Activated T-helper 17 cell treated with anti-CD3 and anti-CD28 coated beads, Interleukin-2, amount 50 U/mL, for 72 hours (primary cell): Measurements from ENCODE around the gene SLC16A10. TPM values are rescaled to one million over a fixed set of nuclear protein-coding genes. Genes with fewer than 3 reads are reported as not detected.
A peak's percentile ranks its signal among the peaks of the same experiment; 100 is the strongest.
"Not testable (repeated sequence)": the region's sequence is repeated elsewhere in the genome, so short reads cannot be mapped to it uniquely, and the experiment has no call there.

Experiments used
- ATAC-seq: fragments of 150-1000 bp; cut with Tn5 transposase; replicated peaks from 2 replicates; pipeline ENCODE4 v1.10.0; 2021; ENCODE audit warnings: mild to moderate bottlenecking, moderate library complexity
- H3K27ac Mint-ChIP-seq: one replicate; pipeline ENCODE4 v1.8.0; 2022; ENCODE audit warnings: mixed read lengths
- H3K27me3 Mint-ChIP-seq: one replicate; pipeline ENCODE4 v1.8.0; 2022; ENCODE audit warnings: mixed read lengths
- H3K36me3 Mint-ChIP-seq: one replicate; pipeline ENCODE4 v1.8.0; 2022; ENCODE audit warnings: low read depth, mild to moderate bottlenecking, mixed read lengths
- H3K4me1 Mint-ChIP-seq: one replicate; pipeline ENCODE4 v1.8.0; 2022; ENCODE audit warnings: mixed read lengths
- H3K4me3 Mint-ChIP-seq: one replicate; pipeline ENCODE4 v1.8.0; 2022; ENCODE audit warnings: mild to moderate bottlenecking, mixed read lengths
- H3K9me3 Mint-ChIP-seq: one replicate; pipeline ENCODE4 v1.8.0; 2022; ENCODE audit warnings: mixed read lengths
- total RNA-seq, 2 donors: library from RNA; stranded (reverse); gene quantifications; one replicate each; pipeline ENCODE4 v1.2.3, GENCODE V29; 2022

The SLC16A10 gene, protein sequence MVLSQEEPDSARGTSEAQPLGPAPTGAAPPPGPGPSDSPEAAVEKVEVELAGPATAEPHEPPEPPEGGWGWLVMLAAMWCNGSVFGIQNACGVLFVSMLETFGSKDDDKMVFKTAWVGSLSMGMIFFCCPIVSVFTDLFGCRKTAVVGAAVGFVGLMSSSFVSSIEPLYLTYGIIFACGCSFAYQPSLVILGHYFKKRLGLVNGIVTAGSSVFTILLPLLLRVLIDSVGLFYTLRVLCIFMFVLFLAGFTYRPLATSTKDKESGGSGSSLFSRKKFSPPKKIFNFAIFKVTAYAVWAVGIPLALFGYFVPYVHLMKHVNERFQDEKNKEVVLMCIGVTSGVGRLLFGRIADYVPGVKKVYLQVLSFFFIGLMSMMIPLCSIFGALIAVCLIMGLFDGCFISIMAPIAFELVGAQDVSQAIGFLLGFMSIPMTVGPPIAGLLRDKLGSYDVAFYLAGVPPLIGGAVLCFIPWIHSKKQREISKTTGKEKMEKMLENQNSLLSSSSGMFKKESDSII
- total RNA-seq, result 1 to 10 TPM; 2.1 to 3.8 TPM

DNA sequence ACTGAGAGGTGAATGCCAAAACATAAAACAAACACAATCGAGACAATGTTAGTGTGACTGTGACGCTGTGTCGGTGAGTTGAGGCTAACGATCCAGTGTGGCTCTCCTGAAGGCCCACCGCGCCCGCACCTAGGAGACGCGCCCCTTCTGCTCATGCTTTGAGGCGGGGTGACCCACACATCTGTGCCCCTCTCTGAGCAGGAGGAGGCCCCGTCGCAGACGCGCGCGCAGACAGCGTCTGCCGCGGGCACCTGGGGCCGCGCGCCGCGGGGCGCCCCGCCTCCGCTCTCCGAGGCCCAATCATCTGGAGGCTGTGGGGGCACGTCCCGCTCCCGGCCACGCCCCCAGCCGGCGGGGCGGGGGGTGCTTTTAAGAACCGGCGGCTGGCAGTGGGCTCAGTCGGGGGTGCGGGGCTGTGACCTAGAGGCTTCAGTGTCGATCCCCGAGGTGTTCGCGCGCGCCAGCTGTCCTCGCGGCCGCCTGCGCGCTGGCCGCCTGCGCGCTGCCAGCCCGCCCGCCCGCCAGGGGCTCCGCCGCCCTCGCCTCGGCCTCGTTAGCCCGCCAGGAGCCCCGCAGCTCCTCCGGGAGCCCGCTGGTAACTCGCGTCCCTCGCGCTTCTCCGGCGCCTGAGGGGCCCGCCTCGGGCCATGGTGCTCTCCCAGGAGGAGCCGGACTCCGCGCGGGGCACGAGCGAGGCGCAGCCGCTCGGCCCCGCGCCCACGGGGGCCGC is at the start of gene SLC16A10:
Gene SLC16A10, plus strand, starts transcription at position 398 of the 730 bp plus-strand sequence. Its CDS starts 250 bp downstream, at position 648.
- Mint-ChIP-seq H3K4me3 (peak within 1 kb of the TSS; percentile 91), H3K9me3 (no peaks in the 10 kb centered on the region), H3K4me1 (peaks cover 15% of the 10 kb centered on the region), H3K36me3 (no peaks in the 10 kb centered on the region), H3K27me3 (peaks cover 9% of the 10 kb centered on the region), H3K27ac (peak within 1 kb of the TSS; percentile 68)
- peak; percentile 92 for ATAC-seq

DNA sequence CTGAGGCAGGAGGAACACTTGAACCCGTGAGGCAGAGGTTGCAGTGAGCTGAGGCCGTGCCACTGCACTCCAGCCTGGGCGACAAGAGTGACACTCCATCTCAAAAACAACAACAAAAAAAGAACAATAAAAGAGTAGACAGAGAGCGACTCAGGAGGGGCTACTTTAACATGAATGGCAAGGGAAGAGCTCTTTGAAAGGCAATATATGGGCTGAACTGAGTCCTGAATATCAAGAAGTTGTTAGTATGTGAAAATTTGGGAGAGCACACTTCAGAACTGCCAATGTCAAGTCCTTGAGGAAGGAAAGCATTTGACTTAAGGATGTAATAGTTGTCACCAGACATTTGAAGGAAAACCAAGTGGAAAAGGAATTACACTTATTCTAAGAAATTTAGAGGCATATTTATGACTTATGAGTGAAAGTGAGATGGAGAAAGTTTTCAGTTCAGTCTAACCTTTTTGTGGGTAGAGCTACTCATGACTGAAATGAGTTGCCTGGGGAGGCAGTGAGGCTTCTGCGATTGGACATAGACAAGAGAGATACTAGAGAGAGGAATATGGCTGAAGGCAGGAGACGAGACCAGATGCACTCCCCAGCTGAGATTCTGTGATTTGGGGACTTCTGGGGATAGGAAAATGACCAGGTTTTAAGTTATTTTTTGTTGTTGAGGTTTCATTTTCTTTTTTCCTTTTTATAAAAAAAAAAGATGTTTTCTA is 48.6 kb upstream of the SLC16A10 start:
- peak; percentile 88 for ATAC-seq
- no peak overlapping the region for H3K27ac Mint-ChIP-seq
- H3K4me1 Mint-ChIP-seq, result no peaks in the 10 kb centered on the region
- H3K36me3 Mint-ChIP-seq, result no peaks in the 10 kb centered on the region
- H3K27me3 Mint-ChIP-seq, result peaks cover 6% of the 10 kb centered on the region
- H3K4me3 Mint-ChIP-seq, result no peak overlapping the region
- no peaks in the 10 kb centered on the region for H3K9me3 Mint-ChIP-seq

DNA sequence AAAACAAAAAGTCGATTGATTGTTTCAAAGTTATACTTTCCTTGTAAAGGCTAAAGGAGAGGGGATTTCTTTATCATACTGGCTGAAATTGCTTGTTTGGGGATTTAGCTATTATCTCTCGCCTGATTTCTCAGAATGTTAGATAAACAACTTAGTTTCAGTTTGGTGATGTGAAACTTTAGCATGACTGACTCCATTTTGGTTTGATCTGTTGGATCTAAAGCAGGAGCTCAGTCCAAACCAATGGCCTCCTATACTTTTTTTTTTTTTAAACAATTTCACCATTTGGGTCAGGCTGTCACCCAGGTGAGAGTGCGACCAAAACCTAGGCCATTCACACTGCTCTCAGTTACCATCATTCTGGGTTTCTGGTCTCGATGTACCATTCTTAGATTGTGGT is 45.4 kb upstream of the SLC16A10 start:
- ATAC-seq, result no peak
- Mint-ChIP-seq H3K4me3 (no peak overlapping the region), H3K4me1 (no peaks in the 10 kb centered on the region), H3K27ac (no peak overlapping the region), H3K36me3 (no peaks in the 10 kb centered on the region), H3K9me3 (no peaks in the 10 kb centered on the region), H3K27me3 (peaks cover 6% of the 10 kb centered on the region)

DNA sequence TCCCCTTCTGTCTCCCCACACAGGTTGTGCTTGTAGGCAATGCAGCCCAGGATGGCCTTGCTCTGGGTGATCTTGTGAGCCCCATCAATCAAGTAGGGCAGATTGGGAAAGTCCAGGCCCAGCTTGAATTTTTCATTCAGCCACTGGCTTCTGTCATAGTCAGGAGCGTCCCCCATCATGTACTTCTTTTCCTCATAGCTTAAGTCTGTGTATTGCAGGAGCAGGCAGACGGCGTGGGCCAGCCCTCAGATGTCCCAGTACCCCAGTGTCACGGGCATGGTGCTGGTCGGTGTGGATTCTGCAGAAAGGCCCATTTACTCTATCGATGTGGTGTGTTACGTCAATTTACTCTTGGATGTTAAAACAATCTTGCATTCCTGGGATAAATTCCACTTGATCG is 40.1 kb upstream of the SLC16A10 start:
- peaks cover 3% of the 10 kb centered on the region for H3K27me3 Mint-ChIP-seq
- no peaks in the 10 kb centered on the region for H3K9me3 Mint-ChIP-seq
- no peak overlapping the region for H3K4me3 Mint-ChIP-seq
- no peaks in the 10 kb centered on the region for H3K36me3 Mint-ChIP-seq
- ATAC-seq, result no peak
- H3K27ac Mint-ChIP-seq, result no peak overlapping the region
- no peaks in the 10 kb centered on the region for H3K4me1 Mint-ChIP-seq

DNA sequence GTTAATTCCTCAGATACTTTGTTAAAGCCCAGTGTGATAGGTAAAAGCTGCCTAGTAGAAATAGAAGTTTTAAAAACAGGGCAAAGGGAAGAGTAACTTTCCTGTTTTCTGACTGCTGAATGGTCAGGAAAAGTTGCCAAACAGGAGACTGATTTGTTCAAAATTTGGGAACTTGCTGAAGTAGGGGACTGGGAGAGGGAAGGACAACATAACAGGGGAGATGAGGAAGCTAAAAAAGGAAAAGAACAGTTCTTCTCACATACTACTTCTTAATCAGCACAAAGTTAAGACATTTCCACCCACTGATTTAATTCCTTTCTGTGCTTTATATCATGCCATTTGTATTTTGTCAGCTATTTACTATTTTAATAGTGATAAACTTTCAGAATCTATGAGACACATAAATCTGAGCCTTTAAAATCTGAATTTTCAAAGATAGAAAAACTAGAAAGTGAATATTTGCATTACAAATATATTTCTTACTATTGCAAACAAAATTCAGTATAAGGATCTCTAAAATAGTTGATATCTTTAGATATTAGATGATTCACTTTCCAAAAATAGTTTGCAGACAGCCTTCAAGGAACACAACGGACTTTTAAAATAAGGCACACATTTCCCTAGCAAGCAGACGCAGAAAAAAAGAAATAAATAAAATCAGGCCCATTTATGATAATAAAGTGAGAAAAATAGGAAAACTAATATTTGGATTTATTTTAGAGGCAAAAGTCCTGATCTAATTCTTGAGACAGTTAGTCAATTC is 36.9 kb upstream of the SLC16A10 start:
- no peak for ATAC-seq
- no peak overlapping the region for H3K27ac Mint-ChIP-seq
- H3K9me3 Mint-ChIP-seq, result no peaks in the 10 kb centered on the region
- H3K27me3 Mint-ChIP-seq, result peaks cover 3% of the 10 kb centered on the region
- H3K4me3 Mint-ChIP-seq, result no peak overlapping the region
- no peaks in the 10 kb centered on the region for H3K4me1 Mint-ChIP-seq
- H3K36me3 Mint-ChIP-seq, result no peaks in the 10 kb centered on the region

DNA sequence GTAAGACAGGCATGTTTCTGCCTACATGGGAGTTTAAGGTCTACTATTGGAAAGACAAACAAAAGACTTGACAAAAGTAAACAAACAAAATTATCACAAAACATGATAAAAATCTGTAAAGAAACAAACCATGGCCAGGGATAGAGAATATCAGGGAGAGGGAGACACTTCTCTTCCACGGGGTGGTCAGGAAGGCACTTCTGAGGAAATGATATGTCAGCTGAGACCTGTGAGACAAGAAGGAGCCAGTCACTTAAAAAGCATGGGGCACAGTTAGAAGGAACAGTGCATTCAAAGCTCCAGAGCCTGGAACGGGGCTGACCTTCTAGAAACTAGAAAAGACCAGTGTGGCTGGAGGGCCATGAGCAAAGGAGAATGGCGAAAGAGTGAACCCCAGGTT is 35.1 kb upstream of the SLC16A10 start:
- Mint-ChIP-seq H3K4me3 (no peak overlapping the region), H3K36me3 (no peaks in the 10 kb centered on the region), H3K27ac (no peak overlapping the region), H3K4me1 (no peaks in the 10 kb centered on the region), H3K27me3 (peaks cover 3% of the 10 kb centered on the region), H3K9me3 (no peaks in the 10 kb centered on the region)
- ATAC-seq, result no peak

DNA sequence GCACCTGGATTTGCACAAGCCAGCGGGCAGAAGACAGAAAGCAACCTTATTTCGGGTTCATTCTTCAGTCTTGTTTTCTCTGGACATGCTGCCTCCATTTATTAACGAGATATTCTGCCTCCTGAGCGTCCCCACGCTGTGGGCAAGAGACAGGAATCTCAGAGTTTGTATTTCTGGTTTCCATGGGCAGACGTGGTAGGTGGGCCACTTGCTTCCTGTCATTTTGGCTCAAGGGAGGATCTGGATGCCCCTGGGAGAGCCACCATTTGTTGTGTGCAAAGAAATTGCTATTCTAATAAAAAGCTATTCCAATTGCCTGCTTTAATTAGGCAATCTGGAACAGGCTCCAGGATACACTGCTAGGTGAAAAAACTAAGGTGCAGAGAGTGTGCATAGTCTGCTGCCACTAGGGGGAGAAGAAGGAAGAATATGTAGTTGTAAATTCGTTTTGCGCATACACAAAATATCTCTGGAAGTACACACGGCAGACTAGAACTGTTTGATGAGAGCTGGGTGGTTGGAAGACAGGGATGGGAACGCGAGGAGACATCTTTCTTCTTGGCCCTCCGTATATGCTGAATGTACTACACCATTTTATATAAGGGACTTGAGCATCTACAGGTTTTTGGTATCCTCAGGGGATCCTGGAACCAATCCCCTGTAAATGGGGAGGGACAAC is 30.1 kb upstream of the SLC16A10 start:
- peak; percentile 48 for ATAC-seq
- H3K4me1 Mint-ChIP-seq, result no peaks in the 10 kb centered on the region
- peaks cover 4% of the 10 kb centered on the region for H3K9me3 Mint-ChIP-seq
- no peaks in the 10 kb centered on the region for H3K27me3 Mint-ChIP-seq
- no peak overlapping the region for H3K4me3 Mint-ChIP-seq
- no peak overlapping the region for H3K27ac Mint-ChIP-seq
- H3K36me3 Mint-ChIP-seq, result no peaks in the 10 kb centered on the region

DNA sequence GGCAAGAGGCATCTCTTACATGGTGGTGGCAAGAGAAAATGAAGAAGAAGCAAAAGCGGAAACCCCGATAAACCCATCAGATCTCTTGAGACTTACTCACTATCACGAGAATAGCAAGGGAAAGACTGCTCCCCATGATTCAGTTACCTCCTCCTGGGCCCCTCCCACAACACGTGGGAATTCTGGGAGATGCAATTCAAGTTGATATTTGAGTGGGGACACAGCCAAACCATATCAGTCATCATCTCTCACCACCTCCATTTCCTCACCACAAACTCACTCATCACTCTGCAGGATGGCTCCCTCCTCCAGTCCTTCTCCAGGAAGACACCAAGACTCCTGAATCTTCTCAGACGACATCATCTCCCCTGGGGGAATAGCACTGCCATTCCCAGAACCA is 25.8 kb upstream of the SLC16A10 start:
- H3K4me1 Mint-ChIP-seq, result no peaks in the 10 kb centered on the region
- H3K9me3 Mint-ChIP-seq, result peaks cover 8% of the 10 kb centered on the region
- H3K27me3 Mint-ChIP-seq, result no peaks in the 10 kb centered on the region
- ATAC-seq, result no peak
- H3K36me3 Mint-ChIP-seq, result no peaks in the 10 kb centered on the region
- no peak overlapping the region for H3K27ac Mint-ChIP-seq
- no peak overlapping the region for H3K4me3 Mint-ChIP-seq

DNA sequence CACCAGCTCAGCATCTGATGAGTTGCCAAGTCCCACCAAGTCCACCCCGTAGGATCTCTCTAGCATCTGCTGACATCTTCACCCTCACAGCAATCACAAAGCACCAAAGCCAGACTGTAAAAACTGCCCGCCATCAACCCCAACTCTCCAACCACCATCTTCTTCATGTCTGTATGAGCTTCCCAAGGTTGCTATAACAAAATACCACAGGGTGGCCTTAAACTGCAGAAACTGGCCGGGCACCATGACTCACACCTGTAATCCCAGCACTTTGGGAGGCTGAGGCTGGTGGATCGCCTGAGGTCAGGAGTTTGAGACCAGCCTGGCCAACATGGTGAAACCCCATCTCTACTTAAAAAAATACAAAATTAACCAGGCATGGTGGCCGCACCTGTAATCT is 25.3 kb upstream of the SLC16A10 start:
- not testable (repeated sequence) for H3K9me3 Mint-ChIP-seq, ATAC-seq, H3K27me3 Mint-ChIP-seq, H3K4me3 Mint-ChIP-seq, H3K27ac Mint-ChIP-seq, H3K36me3 Mint-ChIP-seq, H3K4me1 Mint-ChIP-seq

DNA sequence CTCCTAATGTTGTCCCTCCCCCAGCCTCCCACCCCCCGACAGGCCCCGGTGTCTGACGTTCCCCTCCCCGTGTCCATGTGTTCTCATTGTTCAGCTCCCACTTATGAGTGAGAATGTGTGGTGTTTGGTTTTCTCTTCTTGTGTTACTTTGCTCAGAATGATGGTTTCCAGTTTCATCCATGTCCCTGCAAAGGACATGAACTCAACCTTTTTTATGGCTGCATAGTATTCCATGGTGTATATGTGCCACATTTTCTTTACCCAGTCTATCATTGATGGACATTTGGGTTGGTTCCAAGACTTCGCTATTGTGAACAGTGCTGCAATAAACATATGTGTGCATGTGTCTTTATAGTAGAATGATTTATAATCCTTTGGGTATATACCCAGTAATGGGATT is 24.4 kb upstream of the SLC16A10 start:
- H3K27ac Mint-ChIP-seq, H3K4me3 Mint-ChIP-seq, H3K9me3 Mint-ChIP-seq, H3K27me3 Mint-ChIP-seq, H3K4me1 Mint-ChIP-seq, H3K36me3 Mint-ChIP-seq, ATAC-seq: not testable (repeated sequence)

DNA sequence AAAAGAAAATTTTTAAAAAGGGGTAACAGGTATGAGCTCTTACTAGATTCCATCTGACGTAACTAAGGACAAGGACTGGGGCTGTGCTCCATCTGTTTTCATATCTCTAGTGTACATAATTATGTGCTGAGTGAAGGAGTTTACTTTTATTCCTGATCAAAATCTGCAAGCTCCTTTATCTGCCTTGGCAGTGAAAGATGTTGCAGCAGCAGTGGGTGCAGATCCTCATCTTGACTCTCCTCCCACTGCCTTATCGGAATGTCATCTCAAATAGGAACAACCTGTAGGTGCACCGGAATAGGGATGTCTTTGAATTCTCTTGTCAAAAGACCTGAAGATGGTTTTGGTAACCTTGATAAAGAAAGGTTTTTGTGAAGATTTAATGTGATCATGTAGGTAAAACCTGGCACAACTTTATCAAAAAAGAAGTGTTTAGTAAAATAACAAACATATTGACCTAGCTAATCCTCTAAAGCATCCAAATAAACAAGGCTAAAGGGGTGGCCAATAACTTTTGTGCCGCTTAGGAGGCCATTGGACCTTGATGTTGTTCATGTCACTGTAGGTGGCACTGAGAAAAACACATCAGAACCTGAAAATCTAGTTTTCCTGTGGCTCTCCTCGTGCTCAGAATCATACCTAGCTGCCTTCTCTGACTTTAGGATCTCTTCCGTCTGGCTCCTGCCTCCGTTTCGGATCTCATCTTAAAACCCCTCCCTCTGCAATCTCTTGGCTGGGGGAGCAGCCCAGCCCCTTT is 19.0 kb upstream of the SLC16A10 start:
- Mint-ChIP-seq H3K27me3 (peaks cover 12% of the 10 kb centered on the region), H3K9me3 (peaks cover 4% of the 10 kb centered on the region), H3K27ac (no peak overlapping the region), H3K36me3 (no peaks in the 10 kb centered on the region), H3K4me3 (no peak overlapping the region), H3K4me1 (no peaks in the 10 kb centered on the region)
- no peak for ATAC-seq

DNA sequence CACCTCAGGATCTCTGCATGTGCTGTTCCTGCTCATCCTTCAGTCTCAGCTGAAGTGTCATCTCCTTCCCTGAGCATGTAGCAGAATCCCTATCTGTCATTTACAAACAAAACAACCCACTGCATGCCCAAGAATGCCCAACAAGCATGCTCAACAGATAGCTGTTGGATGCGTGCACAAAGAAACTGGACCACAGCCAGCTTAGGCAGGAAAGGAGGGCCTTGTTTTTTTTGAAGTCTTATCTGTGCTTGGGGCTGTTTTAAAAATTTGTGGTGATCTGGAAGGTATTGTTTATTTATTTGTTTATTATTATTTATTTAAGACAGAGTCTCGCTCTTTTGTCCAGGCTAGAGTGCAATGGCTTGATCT is 18.5 kb upstream of the SLC16A10 start:
- Mint-ChIP-seq H3K27ac (no peak overlapping the region), H3K4me1 (no peaks in the 10 kb centered on the region), H3K27me3 (peaks cover 12% of the 10 kb centered on the region), H3K36me3 (no peaks in the 10 kb centered on the region), H3K9me3 (peaks cover 1% of the 10 kb centered on the region), H3K4me3 (no peak overlapping the region)
- ATAC-seq, result no peak

DNA sequence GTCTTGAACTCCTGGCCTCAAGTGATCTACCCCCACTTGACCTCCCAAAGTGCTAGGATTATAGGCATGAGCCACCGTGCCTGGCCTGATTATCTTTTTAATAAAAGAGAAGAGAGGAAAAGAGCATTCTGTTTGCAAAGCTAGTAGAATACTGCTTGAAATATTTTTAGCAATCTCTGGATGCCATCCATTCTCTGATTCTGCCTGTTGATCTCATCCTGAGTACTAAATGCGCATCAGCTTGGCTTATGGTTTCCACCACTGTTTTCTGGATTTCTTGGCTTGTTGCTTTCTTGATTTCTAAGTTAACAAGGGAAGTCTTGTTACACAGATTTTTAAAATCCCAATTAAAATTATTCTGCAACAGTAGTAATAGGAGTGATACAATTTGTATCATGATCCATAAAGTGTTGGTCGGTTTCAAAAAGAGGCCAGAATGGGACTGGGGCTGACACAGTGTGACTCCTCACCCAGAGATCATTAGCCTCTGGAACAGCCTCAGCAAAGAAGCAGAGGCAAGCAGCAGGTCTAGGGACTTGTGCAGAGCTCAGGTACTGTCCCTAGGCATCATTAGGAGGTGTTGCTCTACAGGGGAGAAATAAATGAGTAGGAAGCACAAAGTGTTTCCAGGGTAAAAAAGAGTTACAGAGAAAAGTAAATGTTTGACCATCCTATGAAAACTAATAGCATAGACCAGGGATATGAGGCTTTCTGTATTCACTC is 17.8 kb upstream of the SLC16A10 start:
- Mint-ChIP-seq H3K27ac (no peak overlapping the region), H3K36me3 (no peaks in the 10 kb centered on the region), H3K4me3 (no peak overlapping the region), H3K9me3 (no peaks in the 10 kb centered on the region), H3K4me1 (no peaks in the 10 kb centered on the region), H3K27me3 (peaks cover 12% of the 10 kb centered on the region)
- ATAC-seq, result no peak
